Kidney epithelial cell (primary cell): ENCODE data around the gene GPR143. TPM values are rescaled to one million over a fixed set of nuclear protein-coding genes. Genes with fewer than 3 reads are reported as not detected.

Experiments
- DNase-seq: peaks from one replicate; pipeline ENCODE4 v3.0.0-alpha.2; 2010; ENCODE audit warnings: low read depth
- H3K27me3 ChIP-seq: 2 replicates; pipeline ENCODE4 v1.6.0; 2011; ENCODE audit warnings: low read length; ENCODE audit not compliant: control insufficient read depth, insufficient read depth
- H3K36me3 ChIP-seq: 2 replicates; pipeline ENCODE4 v1.5.1; 2011; ENCODE audit warnings: low read length; ENCODE audit not compliant: control insufficient read depth, insufficient read depth
- H3K4me3 ChIP-seq: 2 replicates; pipeline ENCODE4 v1.5.1; 2011; ENCODE audit warnings: low read depth, mild to moderate bottlenecking, control low read depth, low read length
- CTCF ChIP-seq: IDR thresholded peaks from 2 replicates; pipeline ENCODE4 v1.5.1; 2011; ENCODE audit warnings: mild to moderate bottlenecking, moderate library complexity, low read length, control low read depth, inconsistent platforms; ENCODE audit not compliant: insufficient read depth, poor library complexity, severe bottlenecking
- total RNA-seq: library from RNA; depleted of rRNA; stranded (reverse); fragments of >200 nt; gene quantifications from 2 replicates; pipeline ENCODE4 v1.2.3, GENCODE V29; 2015

The GPR143 gene
- total RNA-seq, 1 donor from 2014 or later: 18.7 TPM

DNA sequence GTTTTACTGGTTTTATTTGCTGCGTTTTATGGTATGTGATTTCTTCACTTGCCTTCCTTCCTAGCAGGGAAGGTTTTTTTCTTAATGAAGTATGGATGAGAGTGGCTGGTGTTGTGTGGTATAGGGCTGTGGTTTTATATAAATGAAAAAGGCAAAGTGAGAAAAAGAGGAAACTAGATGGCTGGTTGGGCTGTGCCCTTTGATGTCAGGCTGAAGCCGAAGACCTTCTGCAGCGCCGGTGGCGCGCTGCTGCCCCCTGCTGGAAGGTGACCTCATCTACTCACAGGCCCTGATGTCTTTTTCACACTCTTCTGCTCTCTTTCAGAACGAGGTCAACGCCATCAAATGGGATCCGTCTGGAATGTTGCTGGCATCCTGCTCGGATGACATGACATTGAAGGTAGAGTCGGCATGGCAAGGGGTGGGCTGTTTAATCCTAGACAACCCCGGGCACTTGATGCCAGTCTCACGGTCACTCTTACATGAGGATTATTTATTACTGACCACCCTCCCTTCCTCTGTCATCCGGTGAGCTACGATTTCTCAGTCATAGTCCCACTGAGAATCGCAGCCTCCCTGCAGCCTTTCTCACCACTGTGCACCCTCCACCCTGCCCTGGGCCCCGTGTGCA lies 56.6 kb downstream of the GPR143 start:
- H3K36me3 ChIP-seq: peaks cover 4% of the 10 kb centered on the region
- H3K27me3 ChIP-seq: no peaks in the 10 kb centered on the region
- H3K4me3 ChIP-seq: no peak overlapping the region
- TF ChIP-seq CTCF: peak; percentile 79
- no peak for DNase-seq

DNA sequence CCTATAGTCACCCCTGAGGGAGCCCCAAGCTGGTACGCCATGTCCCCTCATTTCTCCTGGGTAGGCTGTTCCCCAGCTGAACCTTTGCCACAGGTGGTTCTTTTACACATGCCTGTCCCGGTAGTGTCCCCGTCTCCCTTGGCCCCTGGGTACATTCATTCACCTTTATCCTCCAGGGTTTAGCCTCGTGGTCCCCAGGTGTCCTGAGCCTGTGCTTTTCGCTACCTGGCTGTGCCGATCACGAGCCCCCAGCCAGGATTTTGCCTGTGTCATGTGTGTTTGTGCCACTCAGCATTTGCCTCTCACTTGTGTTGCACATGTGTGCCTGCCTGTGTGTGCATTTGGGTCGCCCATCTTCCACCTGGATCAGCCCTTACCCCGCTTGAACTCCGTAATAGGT lies 57.6 kb downstream of the GPR143 start:
- no peak for TF ChIP-seq CTCF
- DNase-seq: no peak
- H3K27me3 ChIP-seq: no peaks in the 10 kb centered on the region
- H3K36me3 ChIP-seq: peaks cover 4% of the 10 kb centered on the region
- H3K4me3 ChIP-seq: no peak overlapping the region

DNA sequence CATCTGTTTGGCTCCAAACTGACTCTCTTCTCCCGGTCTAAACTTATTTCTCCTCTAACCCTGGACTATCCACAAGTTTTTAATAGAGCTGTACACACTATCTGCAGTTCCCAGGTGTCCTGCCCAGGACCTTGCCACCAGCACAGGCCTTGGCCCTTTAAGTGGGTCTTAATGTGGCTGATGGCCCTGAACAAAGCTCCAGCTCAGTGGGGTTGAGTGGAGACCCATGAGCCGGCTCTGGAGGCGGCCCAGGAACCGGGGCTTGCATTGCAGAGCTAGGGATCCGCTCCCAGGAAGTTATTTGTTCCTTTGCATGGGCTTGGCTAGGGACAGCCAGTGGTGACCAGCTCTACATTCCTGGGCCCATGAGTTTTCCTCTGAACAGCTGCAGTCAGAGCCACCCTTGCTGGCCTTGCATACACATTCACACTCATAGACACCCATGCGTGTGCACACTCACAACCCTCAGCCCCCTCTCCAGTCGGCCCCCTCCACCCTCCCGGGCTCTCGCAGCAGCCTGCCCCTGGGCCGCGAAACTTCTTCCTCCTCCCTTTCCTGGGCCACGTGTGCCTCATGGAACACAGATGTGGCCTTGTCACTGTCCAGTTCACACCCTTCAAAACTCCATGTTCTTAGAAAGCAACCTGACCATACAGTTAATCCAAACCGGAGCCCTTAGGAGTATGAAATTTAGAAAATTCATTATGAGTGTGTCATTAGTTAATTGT lies 58.2 kb downstream of the GPR143 start:
- no peak overlapping the region for H3K4me3 ChIP-seq
- peaks cover 4% of the 10 kb centered on the region for H3K36me3 ChIP-seq
- no peaks in the 10 kb centered on the region for H3K27me3 ChIP-seq
- no peak for DNase-seq
- TF ChIP-seq CTCF: no peak

DNA sequence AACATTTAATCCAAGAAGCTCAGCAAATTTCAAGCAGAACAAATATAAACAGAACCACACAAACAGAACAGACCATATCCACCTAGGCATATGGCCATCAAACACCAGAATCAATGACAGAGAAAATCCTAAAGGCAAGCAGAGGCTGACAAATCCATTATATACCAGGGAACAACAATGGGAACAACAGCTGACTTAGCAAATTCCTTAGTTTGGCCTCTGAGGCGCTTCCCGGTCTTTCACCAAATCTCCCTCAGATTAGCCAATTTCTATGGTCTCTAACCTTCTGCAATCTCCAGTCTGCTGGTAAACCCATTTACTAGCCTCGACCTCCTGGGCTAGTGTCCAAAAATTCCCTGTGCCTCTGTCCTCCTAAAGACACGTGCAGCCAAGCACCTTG lies 59.2 kb downstream of the GPR143 start:
- no peaks in the 10 kb centered on the region for H3K27me3 ChIP-seq
- no peak overlapping the region for H3K4me3 ChIP-seq
- peaks cover 1% of the 10 kb centered on the region for H3K36me3 ChIP-seq
- no peak for TF ChIP-seq CTCF
- no peak for DNase-seq

GRCh38 chrX:9704876-9705465 lies 60.7 kb downstream of the GPR143 start:
- no peaks in the 10 kb centered on the region for H3K27me3 ChIP-seq
- H3K4me3 ChIP-seq: no peak overlapping the region
- H3K36me3 ChIP-seq: peaks cover 1% of the 10 kb centered on the region
- DNase-seq: no peak
- TF ChIP-seq CTCF: no peak
